ENCODE measurements around the gene GPR180. TPM values are rescaled to one million over a fixed set of nuclear protein-coding genes. Genes with fewer than 3 reads are reported as not detected.
"Not testable (repeated sequence)": the region's sequence is repeated elsewhere in the genome, so short reads cannot be mapped to it uniquely, and the experiment has no call there.

Gene GPR180
- polyA plus RNA-seq, 3 donors from 2014 or later: 0.75 to 3.3 (median 1.0) TPM

DNA sequence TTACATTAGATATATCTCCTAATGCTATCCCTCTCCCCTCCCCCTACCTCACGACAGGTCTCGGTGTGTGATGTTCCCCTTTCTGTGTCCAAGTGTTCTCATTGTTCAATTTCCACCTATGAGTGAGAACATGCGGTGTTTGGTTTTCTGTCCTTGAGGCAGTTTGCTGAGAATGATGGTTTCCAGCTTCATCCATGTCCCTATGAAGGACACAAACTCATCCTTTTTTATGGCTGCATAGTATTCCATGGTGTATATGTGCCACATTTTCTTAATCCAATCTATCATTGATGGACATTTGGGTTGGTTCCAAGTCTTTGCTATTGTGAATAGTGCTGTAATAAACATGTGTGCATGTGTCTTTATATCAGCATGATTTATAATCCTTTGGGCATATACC is 36.0 kb downstream of the GPR180 start:
- H3K36me3 Mint-ChIP-seq; H3K4me1 Mint-ChIP-seq; H3K4me3 Mint-ChIP-seq; H3K27ac Mint-ChIP-seq; H3K27me3 Mint-ChIP-seq (ENCODE audit: low read depth in 3 of 3); H3K9me3 Mint-ChIP-seq; DNase-seq: not testable (repeated sequence)

DNA sequence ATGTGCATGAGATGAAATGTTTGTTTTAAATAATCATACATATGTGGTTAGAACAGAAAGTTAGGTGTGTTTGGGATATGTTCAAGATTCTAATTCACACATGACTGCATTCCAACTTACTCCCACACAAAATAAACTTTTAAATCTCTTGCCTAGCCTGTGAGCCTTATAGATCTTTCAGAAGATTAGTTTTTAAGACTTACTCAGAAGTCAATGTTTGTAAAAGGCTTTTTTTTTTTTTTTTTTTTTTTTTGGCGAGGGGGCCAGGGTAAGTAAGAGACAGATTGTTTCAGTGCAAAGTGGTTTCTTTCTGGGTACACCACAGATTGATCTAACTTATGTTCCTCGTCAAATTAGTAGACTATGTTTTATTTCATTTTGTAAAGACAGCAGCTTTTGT is 39.1 kb downstream of the GPR180 start:
- Mint-ChIP-seq H3K36me3 (peaks cover 0 to 4% (median 0%) of the 10 kb centered on the region in 3 donors), H3K27ac (no peak overlapping the region), H3K9me3 (peaks cover 0 to 4% (median 0%) of the 10 kb centered on the region in 6 donors), H3K4me3 (no peak overlapping the region), H3K4me1 (no peaks in the 10 kb centered on the region), H3K27me3 (ENCODE audit: low read depth in 3 of 3) (peaks cover 2 to 4% (median 2%) of the 10 kb centered on the region in 3 donors)
- DNase-seq: no peak

DNA sequence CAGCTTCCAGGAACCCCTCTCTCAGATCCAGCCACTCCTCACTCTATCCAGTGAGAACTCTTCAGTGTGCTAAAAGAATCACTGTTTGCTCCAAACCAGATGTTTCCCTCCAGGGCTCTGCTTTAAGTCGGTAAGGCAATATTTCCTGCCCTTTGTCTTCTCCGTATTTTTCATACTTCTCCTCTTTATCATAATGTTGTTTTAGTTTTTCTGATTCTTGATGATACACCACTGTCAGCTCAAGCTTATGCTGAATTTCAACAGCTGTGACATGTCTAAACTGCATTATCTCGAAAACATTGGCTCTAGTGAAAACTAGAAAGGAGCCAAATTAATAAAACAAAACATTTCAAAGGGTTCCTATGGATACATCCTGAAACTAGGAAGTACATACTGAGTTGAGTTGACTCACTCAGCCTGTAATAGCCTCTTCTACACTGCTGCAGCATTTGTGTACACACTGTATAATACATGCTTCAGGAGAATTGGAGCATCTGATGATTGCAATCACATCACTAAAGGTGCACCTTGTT is 39.8 kb downstream of the GPR180 start:
- Mint-ChIP-seq H3K9me3 (peaks cover 0 to 4% (median 0%) of the 10 kb centered on the region in 6 donors), H3K27me3 (ENCODE audit: low read depth in 3 of 3) (peaks cover 2 to 5% (median 4%) of the 10 kb centered on the region in 3 donors), H3K27ac (no peak overlapping the region)

DNA sequence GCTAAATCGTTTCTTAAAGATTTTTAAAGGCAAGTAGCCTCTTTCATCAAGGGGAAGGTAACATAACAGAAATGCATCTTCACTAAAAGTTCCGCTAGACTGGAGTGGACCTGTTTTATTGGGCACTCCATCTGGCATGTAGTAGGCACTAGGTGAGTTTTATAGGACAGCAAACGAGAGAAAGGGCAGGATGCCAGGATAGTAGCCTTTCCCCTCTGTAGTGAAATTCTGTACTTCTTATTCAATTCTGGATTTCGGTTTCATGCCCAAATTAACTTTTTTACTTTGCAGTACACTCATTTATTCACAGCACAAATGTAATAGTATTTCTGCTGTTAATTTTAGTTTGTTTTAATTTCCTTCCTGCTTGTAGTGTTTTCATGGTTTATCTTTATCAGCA is 45.2 kb downstream of the GPR180 start:
- Mint-ChIP-seq H3K36me3 (no peaks in the 10 kb centered on the region), H3K27me3 (ENCODE audit: low read depth in 3 of 3) (peaks cover 2 to 5% (median 4%) of the 10 kb centered on the region in 3 donors), H3K4me1 (no peaks in the 10 kb centered on the region), H3K9me3 (no peaks in the 10 kb centered on the region), H3K4me3 (no peak overlapping the region), H3K27ac (no peak overlapping the region)
- no peak for DNase-seq

More for the DNA sequence above, 39.8 kb downstream of the GPR180 start:
- peaks cover 0 to 4% (median 0%) of the 10 kb centered on the region in 3 donors for H3K36me3 Mint-ChIP-seq
- DNase-seq: no peak
- no peaks in the 10 kb centered on the region for H3K4me1 Mint-ChIP-seq
- no peak overlapping the region for H3K4me3 Mint-ChIP-seq

DNA sequence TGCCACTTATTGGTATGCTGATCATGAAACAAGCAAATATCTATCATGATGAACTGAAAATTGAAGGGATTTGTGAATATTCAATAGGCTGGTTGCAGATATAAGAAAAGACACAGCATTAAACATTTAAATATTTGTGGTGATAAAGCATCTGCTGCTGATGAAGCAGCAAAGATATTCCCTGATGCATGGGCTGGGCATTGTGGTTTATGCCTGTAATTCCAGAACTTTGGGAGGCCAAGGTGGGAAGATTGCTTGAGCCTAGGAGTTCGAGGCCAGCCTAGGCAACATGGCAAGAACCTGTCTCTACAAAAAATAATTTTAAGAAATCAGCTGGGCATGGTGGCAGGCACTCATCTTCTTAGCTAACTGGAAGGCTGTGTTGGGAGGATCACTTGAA is 54.5 kb downstream of the GPR180 start:
- no peaks in the 10 kb centered on the region for H3K36me3 Mint-ChIP-seq
- H3K27ac Mint-ChIP-seq: no peak overlapping the region
- peaks cover 0 to 7% (median 2%) of the 10 kb centered on the region in 3 donors for H3K27me3 Mint-ChIP-seq (ENCODE audit: low read depth in 3 of 3)
- no peaks in the 10 kb centered on the region for H3K9me3 Mint-ChIP-seq
- H3K4me1 Mint-ChIP-seq: no peaks in the 10 kb centered on the region
- no peak for DNase-seq
- no peak overlapping the region for H3K4me3 Mint-ChIP-seq

DNA sequence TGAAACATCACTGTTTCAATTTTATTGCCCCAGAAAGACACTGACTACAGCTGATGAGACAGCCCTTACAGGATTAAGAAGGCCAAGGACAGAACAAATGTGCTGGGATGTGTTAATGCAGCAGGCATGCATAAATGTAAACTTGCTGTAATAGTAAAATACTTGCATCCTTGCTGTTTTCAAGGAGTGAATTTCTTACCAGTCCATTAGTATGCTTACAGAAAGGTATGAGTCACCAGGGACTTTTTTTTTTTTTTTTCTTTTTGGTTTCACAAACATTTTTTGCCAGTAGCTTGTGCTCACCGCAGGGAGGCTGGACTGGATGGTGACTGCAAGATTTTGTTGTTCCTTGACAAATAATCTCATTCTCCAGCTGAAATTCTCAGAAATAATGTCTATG is 55.1 kb downstream of the GPR180 start:
- Mint-ChIP-seq H3K4me1 (no peaks in the 10 kb centered on the region), H3K27me3 (ENCODE audit: low read depth in 3 of 3) (peaks cover 0 to 9% (median 2%) of the 10 kb centered on the region in 3 donors), H3K9me3 (no peaks in the 10 kb centered on the region), H3K4me3 (no peak overlapping the region), H3K27ac (no peak overlapping the region), H3K36me3 (no peaks in the 10 kb centered on the region)
- DNase-seq: no peak

DNA sequence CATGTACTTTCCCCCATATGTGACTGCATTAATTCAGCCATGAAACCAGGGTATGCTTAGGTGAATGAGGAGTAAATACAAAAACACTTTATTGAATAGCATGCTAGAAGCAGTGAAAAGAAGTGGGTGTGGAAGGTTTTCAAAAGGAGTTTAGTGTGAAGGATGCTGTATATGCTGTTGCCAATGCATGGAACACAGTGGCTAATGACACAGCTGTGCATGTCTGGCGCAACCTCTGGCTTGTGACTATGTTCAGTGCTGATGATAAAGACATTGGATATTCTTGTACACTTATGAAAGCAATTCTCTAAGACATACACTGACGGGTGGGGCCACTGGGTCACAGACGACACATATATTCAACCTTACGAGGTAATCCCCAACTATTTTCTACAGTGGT is 55.5 kb downstream of the GPR180 start:
- no peaks in the 10 kb centered on the region for H3K36me3 Mint-ChIP-seq

DNA sequence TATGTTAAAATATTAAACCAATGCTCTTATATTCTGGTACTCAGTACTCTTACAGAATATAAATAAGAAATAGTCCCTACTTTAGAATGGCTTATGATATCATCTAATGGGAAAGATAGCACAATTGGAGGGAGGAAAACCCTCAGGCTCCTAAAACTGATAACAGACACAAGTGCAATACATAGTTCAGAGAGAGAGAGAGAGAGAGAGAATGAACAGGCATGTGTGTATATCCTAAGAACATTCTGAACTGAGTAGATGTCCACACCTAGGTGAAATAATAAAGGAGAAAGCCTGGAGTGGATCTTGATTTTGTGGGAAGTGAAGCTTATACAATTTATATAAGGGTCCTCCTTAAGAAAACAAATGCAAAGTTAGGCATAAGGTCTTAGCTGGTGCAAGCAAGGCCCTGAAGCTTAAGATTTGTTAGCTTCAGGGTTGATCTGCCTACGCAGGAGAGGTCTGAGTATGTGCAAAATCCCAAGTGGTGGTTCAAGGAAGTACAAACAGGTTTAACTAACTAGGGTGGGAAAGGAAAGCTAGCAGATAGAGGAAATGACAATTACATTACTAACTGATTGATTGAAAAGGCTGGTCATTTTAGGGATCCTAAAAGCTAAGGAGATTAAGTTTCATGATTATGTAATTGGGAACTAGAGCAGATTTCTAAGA is 57.4 kb downstream of the GPR180 start:
- DNase-seq: no peak
- Mint-ChIP-seq H3K27me3 (ENCODE audit: low read depth in 3 of 3) (peaks cover 0 to 17% (median 2%) of the 10 kb centered on the region in 3 donors), H3K27ac (no peak overlapping the region), H3K9me3 (no peaks in the 10 kb centered on the region), H3K36me3 (no peaks in the 10 kb centered on the region), H3K4me1 (no peaks in the 10 kb centered on the region), H3K4me3 (no peak overlapping the region)

More for the DNA sequence above, 55.5 kb downstream of the GPR180 start:
- Mint-ChIP-seq H3K9me3 (no peaks in the 10 kb centered on the region), H3K4me1 (no peaks in the 10 kb centered on the region), H3K27ac (no peak overlapping the region), H3K4me3 (no peak overlapping the region), H3K27me3 (ENCODE audit: low read depth in 3 of 3) (peaks cover 0 to 10% (median 2%) of the 10 kb centered on the region in 3 donors)
- DNase-seq: no peak

DNA sequence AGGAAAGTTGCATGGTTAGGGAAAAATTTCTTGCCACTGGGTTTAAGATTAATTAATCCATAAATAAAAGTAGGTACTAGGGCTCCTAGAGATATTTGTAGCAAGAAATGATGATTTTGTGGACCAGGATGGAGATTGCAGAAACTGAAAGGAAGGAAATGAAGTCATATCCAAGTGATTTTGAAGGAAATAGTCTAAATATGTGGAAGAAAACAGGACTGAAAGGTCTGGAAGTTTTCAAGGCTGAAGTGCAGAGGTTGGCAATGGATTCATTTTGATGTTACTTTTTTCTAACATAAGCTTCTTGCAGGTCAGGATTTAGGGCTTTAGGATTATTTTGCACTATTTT is 57.9 kb downstream of the GPR180 start:
- H3K9me3 Mint-ChIP-seq: no peaks in the 10 kb centered on the region
- H3K27me3 Mint-ChIP-seq (ENCODE audit: low read depth in 3 of 3): peaks cover 0 to 17% (median 0%) of the 10 kb centered on the region in 3 donors
- no peak overlapping the region for H3K4me3 Mint-ChIP-seq
- H3K36me3 Mint-ChIP-seq: no peaks in the 10 kb centered on the region
- DNase-seq: no peak
- H3K4me1 Mint-ChIP-seq: no peaks in the 10 kb centered on the region
- no peak overlapping the region for H3K27ac Mint-ChIP-seq

DNA sequence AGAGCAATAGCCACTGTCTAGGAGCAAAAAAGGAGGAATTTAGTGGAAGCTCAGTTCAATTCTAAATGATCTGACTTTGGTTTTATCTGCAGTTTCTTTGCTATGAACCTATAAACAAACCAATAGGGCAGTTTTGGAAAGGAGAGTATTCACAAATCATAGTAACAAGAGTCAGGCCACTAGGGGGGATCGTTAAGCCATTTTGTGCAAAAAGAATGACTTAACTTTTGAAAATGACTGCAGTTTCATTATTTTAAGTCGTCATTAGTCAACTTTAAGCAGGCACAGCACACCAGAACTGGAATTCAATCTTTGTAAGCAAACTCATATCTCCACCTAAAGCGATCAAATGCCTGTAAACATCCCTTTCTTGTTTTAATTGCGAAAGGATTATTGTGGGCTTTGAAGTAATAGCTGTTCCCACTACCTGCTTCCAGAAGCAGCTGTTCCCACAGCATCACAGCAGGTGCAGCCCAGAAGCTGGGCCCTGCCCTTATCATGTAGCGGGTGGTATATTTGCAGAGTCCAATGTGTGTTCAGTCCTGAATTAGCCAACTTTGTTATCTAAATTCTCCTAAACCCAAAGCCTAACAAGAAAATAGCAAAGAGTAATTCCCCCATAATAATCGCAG is 59.2 kb downstream of the GPR180 start:
- Mint-ChIP-seq H3K4me3 (no peak overlapping the region), H3K27ac (no peak overlapping the region), H3K4me1 (no peaks in the 10 kb centered on the region), H3K27me3 (ENCODE audit: low read depth in 3 of 3) (peaks cover 0 to 17% (median 0%) of the 10 kb centered on the region in 3 donors), H3K9me3 (no peaks in the 10 kb centered on the region), H3K36me3 (no peaks in the 10 kb centered on the region)
- no peak for DNase-seq

DNA sequence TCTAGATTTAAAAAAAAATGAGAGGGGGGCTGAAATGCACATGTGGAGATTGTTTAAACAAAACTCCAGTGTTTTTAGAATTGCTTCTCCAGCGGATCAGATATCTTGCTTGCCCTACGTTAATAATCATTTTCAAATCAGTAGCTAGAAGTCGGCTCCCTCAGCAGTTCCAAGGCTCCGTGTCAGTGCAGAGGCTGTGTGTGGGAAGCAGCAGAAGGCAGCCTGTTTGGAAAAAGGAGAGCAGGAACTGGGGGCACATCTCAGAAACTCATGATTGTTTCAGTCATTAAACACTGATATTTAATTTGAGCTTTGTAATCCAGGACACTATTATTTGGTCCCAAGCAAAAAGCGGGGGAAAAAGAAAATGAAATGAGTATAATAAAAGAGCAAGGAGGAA is 59.7 kb downstream of the GPR180 start:
- Mint-ChIP-seq H3K27me3 (ENCODE audit: low read depth in 3 of 3) (peaks cover 0 to 17% (median 0%) of the 10 kb centered on the region in 3 donors), H3K9me3 (no peaks in the 10 kb centered on the region), H3K4me3 (no peak overlapping the region), H3K4me1 (no peaks in the 10 kb centered on the region), H3K27ac (no peak overlapping the region), H3K36me3 (no peaks in the 10 kb centered on the region)
- no peak for DNase-seq

DNA sequence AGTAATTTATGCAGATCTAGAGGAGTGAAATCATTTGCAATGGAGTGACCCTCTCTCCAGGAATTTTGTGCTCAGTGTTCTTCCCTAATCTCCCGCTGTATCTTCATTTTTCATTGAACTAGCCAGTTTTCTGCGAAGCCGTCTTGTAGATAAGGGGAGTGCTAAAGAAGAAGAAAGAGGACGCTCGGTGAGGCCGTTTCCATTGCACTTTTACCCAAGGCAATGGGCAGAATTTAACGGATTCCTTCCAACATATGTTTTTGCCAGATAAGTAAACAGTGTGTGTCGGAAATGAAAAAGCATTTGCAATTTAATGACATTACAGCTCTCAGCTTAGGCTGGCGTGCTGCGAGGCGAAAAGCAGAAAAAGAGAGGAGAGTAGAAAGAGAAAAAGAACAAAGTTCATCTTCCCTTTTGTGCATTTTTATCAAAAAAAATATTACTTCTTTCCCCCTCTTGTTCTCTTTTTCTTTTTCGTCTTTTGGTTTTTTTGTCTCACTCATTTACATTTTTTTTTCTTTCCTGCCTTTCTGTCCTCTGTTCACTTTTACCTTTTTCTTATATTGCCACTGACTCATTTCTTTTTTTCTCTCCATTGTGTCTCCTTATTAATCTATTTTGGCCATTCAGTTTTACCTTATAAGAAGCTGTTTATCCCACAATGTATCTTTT is 60.8 kb downstream of the GPR180 start:
- Mint-ChIP-seq H3K27ac (no peak overlapping the region), H3K27me3 (ENCODE audit: low read depth in 3 of 3) (peaks cover 0 to 18% (median 0%) of the 10 kb centered on the region in 3 donors), H3K9me3 (no peaks in the 10 kb centered on the region), H3K4me1 (no peaks in the 10 kb centered on the region), H3K4me3 (no peak overlapping the region), H3K36me3 (no peaks in the 10 kb centered on the region)
- DNase-seq: no peak

DNA sequence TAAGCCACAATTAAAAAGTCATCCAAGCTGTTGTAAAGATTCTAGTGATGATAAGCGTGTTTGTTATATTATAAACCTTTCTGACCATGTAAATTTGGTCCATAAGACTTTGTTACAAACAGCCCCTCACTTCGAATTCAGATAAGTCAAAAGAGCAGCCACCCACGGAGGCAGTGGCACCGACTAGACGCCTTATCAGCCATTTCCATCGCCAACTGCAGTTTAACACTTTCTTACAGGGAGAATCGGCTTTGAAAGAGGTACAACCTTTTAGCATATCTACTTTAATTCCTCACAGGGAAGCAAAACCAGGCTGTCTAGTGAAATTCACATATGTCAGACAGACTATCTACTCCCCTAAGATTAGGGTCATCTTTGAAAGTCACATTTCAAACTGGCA is 63.2 kb downstream of the GPR180 start:
- no peak overlapping the region for H3K4me3 Mint-ChIP-seq
- no peak for DNase-seq
- H3K27ac Mint-ChIP-seq: no peak overlapping the region
- no peaks in the 10 kb centered on the region for H3K4me1 Mint-ChIP-seq
- no peaks in the 10 kb centered on the region for H3K9me3 Mint-ChIP-seq
- H3K27me3 Mint-ChIP-seq (ENCODE audit: low read depth in 3 of 3): peaks cover 0 to 23% (median 0%) of the 10 kb centered on the region in 3 donors
- H3K36me3 Mint-ChIP-seq: no peaks in the 10 kb centered on the region

DNA sequence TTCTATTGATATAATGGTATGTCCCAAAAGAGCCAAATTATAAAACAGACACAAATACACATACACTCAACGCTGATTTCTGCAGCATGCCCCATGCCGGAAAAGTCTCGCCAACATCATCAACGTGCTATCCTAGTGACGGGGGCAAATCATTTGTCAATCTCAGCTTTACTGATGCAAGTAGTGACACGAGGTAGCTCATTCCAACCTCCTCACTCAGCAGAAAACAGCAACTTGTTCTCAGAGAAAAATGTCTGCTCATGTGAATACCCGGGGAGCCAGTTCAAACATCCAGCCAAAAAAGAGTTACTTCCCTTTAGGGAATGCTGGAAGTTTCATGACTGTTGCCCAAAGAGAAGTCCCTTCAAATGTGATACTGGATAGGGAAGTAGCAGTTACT is 64.4 kb downstream of the GPR180 start:
- H3K4me3 Mint-ChIP-seq: no peak overlapping the region
- H3K36me3 Mint-ChIP-seq: no peaks in the 10 kb centered on the region
- H3K27me3 Mint-ChIP-seq (ENCODE audit: low read depth in 3 of 3): peaks cover 0 to 29% (median 1%) of the 10 kb centered on the region in 3 donors
- H3K9me3 Mint-ChIP-seq: no peaks in the 10 kb centered on the region
- no peak overlapping the region for H3K27ac Mint-ChIP-seq
- no peak for DNase-seq
- H3K4me1 Mint-ChIP-seq: no peaks in the 10 kb centered on the region

Measured in immature natural killer cell (primary cell).